Neural cell (in vitro differentiated cells): Measurements from ENCODE around the gene SRPX.

Experiments
- CTCF ChIP-seq: fragments of 450-650 bp; IDR thresholded peaks from 2 replicates; pipeline ENCODE4 v1.5.1; 2014; ENCODE audit warnings: antibody characterized with exemption, mild to moderate bottlenecking, moderate library complexity; ENCODE audit not compliant: poor library complexity, severe bottlenecking
- EP300 ChIP-seq: fragments of 450-650 bp; conservative IDR thresholded peaks from 2 replicates; pipeline ENCODE4 v1.6.1; 2014; ENCODE audit warnings: antibody characterized with exemption, mild to moderate bottlenecking, moderate library complexity; ENCODE audit not compliant: poor library complexity, severe bottlenecking
- MXI1 ChIP-seq: fragments of 450-650 bp; conservative IDR thresholded peaks from 2 replicates; pipeline ENCODE4 v1.6.1; 2014; ENCODE audit warnings: antibody characterized with exemption, mild to moderate bottlenecking; ENCODE audit not compliant: poor library complexity, severe bottlenecking
- SMC3 ChIP-seq: fragments of 450-650 bp; conservative IDR thresholded peaks from 2 replicates; pipeline ENCODE4 v1.6.1; 2014; ENCODE audit warnings: antibody characterized with exemption, mild to moderate bottlenecking, moderate library complexity; ENCODE audit not compliant: poor library complexity

GRCh38 chrX:38247051-38247450, 26.4 kb upstream of the SRPX start:
- TF ChIP-seq CTCF (no peak), EP300 (no peak), SMC3 (no peak), MXI1 (no peak)
